ENCODE measurements around the gene LBP. TPM values are rescaled to one million over a fixed set of nuclear protein-coding genes. Genes with fewer than 3 reads are reported as not detected.

Gene LBP
- total RNA-seq, 2 donors from 2014 or later: 0.18 TPM; not detected in 1

DNA sequence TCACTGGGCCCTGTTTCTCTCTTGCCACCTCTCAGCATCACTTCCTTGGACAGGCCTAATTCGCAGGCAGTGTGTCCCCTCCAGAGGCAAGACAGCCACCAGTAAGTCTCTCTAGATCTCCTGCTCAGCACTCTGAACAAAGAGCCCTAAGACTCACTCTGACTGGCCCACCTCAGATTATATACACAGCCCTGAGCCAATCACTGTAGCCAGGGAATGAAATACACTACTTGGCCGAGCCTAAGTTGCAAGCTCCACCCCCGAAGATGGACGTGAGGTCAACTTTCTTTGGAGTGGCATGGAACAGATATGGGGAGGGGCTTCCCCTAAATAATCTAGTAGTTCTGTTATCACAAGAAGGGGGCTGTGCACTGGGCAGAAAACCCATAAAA lies 38.2 kb upstream of the LBP start:
- no peak for DNase-seq
- Histone ChIP-seq H3K27ac (ENCODE audit: low read depth, low read length) (no peak overlapping the region), H3K4me1 (ENCODE audit: control insufficient read depth, insufficient read depth, low read length) (no peaks in the 10 kb centered on the region), H3K9me3 (ENCODE audit: control insufficient read depth, low read length) (peaks cover 6% of the 10 kb centered on the region), H3K27me3 (ENCODE audit: control insufficient read depth, insufficient read depth, low read length, poor library complexity, severe bottlenecking) (no peaks in the 10 kb centered on the region), H3K4me3 (ENCODE audit: low read length) (no peak overlapping the region), H3K36me3 (ENCODE audit: control insufficient read depth, insufficient read depth, low read length) (no peaks in the 10 kb centered on the region), H3K9ac (ENCODE audit: extremely low read depth, low read length, poor library complexity, severe bottlenecking) (no peak overlapping the region)
- peaks cover 2% of the 10 kb centered on the region for H3K9me3 Mint-ChIP-seq
- TF ChIP-seq CTCF (conservative IDR thresholded peaks at IDR 0.05): no peak
- 70 to 88% methylated on average over 4 of the region's 4 CpGs for WGBS, 2 experiments (ENCODE audit: insufficient coverage in 1 of 2, insufficient read length in 1 of 2)
- peaks cover 7% of the 10 kb centered on the region for H3K27me3 Mint-ChIP-seq (ENCODE audit: insufficient read depth)
- H3K36me3 Mint-ChIP-seq (ENCODE audit: low read depth): no peaks in the 10 kb centered on the region
- H3K4me3 Mint-ChIP-seq: no peak overlapping the region
- H3K4me1 Mint-ChIP-seq: no peaks in the 10 kb centered on the region
- no peak overlapping the region for H3K27ac Mint-ChIP-seq

DNA sequence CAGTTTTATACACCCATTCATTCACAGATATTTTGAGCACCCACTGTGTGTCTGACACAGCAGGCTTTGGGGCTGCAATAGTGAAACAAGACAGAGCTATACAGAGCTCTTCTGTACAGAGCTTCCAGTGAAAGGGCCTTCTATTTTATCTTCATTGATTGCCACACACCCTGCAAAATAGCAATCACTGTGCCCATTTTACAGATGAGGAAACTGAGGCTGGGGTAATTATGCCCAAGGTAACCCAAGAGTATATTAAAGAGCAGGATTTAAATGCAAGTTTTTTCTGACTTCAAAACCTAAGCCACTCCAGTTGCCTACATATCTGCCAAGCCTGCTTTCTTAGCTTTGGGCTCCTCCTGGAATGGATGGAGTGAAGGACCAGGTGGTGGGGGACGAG lies 37.8 kb upstream of the LBP start:
- DNase-seq: no peak
- no peaks in the 10 kb centered on the region for H3K36me3 ChIP-seq (ENCODE audit: control insufficient read depth, insufficient read depth, low read length)
- WGBS, 2 experiments (ENCODE audit: insufficient coverage in 1 of 2, insufficient read length in 1 of 2): 50% methylated on average over 1 of the region's 1 CpG; no CpG with 5 or more reads in 1 of the 2 experiments
- no peak overlapping the region for H3K27ac ChIP-seq (ENCODE audit: low read depth, low read length)
- no peak for TF ChIP-seq CTCF (conservative IDR thresholded peaks at IDR 0.05)
- peaks cover 2% of the 10 kb centered on the region for H3K9me3 Mint-ChIP-seq
- H3K4me3 Mint-ChIP-seq: no peak overlapping the region
- H3K27me3 Mint-ChIP-seq (ENCODE audit: insufficient read depth): peaks cover 7% of the 10 kb centered on the region
- no peaks in the 10 kb centered on the region for H3K4me1 ChIP-seq (ENCODE audit: control insufficient read depth, insufficient read depth, low read length)
- H3K9me3 ChIP-seq (ENCODE audit: control insufficient read depth, low read length): peaks cover 6% of the 10 kb centered on the region
- H3K4me1 Mint-ChIP-seq: no peaks in the 10 kb centered on the region
- H3K27me3 ChIP-seq (ENCODE audit: control insufficient read depth, insufficient read depth, low read length, poor library complexity, severe bottlenecking): no peaks in the 10 kb centered on the region
- H3K9ac ChIP-seq (ENCODE audit: extremely low read depth, low read length, poor library complexity, severe bottlenecking): no peak overlapping the region
- H3K4me3 ChIP-seq (ENCODE audit: low read length): no peak overlapping the region
- H3K27ac Mint-ChIP-seq: no peak overlapping the region
- no peaks in the 10 kb centered on the region for H3K36me3 Mint-ChIP-seq (ENCODE audit: low read depth)

DNA sequence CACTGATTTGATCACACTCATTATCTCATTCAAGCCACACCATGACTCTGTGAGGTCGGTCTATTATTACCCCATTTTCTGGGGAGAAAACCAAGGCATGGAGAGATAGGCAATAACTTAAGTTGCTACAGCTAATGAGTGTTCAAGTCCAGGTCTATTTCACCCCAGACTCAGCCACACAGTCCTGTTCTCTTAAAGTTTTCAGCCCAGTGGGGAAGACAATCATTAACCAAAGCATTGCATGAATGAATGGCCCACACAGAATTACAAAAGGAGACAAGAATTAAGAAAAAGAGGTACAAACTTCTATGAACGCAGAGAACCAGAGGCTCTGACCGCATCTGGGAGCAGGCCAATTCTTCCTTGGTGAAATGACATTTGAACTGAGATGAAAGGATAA lies 35.2 kb upstream of the LBP start:
- H3K27me3 Mint-ChIP-seq (ENCODE audit: insufficient read depth): peaks cover 9% of the 10 kb centered on the region
- TF ChIP-seq CTCF (conservative IDR thresholded peaks at IDR 0.05): no peak
- WGBS, 2 experiments (ENCODE audit: insufficient coverage in 1 of 2, insufficient read length in 1 of 2): 89 to 90% methylated on average over 2 to 3 of the region's 3 CpGs
- Histone ChIP-seq H3K36me3 (ENCODE audit: control insufficient read depth, insufficient read depth, low read length) (no peaks in the 10 kb centered on the region), H3K4me3 (ENCODE audit: low read length) (no peak overlapping the region), H3K27me3 (ENCODE audit: control insufficient read depth, insufficient read depth, low read length, poor library complexity, severe bottlenecking) (no peaks in the 10 kb centered on the region), H3K27ac (ENCODE audit: low read depth, low read length) (no peak overlapping the region), H3K9ac (ENCODE audit: extremely low read depth, low read length, poor library complexity, severe bottlenecking) (no peak overlapping the region), H3K4me1 (ENCODE audit: control insufficient read depth, insufficient read depth, low read length) (no peaks in the 10 kb centered on the region), H3K9me3 (ENCODE audit: control insufficient read depth, low read length) (peaks cover 6% of the 10 kb centered on the region)
- H3K4me1 Mint-ChIP-seq: no peaks in the 10 kb centered on the region
- H3K9me3 Mint-ChIP-seq: peaks cover 2% of the 10 kb centered on the region
- no peak overlapping the region for H3K4me3 Mint-ChIP-seq
- no peak overlapping the region for H3K27ac Mint-ChIP-seq
- no peak for DNase-seq
- H3K36me3 Mint-ChIP-seq (ENCODE audit: low read depth): no peaks in the 10 kb centered on the region

All from endodermal cell (in vitro differentiated cells).